Urinary bladder (tissue), 2 donors: ENCODE measurements around the gene OR10G8. TPM values are rescaled to one million over a fixed set of nuclear protein-coding genes. Genes with fewer than 3 reads are reported as not detected.

Experiments used
- polyA plus RNA-seq: library from polyadenylated mRNA; stranded (reverse); fragments of 200-250 nt; gene quantifications from one replicate; pipeline ENCODE4 v1.2.3, GENCODE V29; 2013
- total RNA-seq: library from RNA; depleted of rRNA; stranded (reverse); fragments of >200 nt; gene quantifications from one replicate; pipeline ENCODE4 v1.2.3, GENCODE V29; 2014
- donor health status: healthy.

OR10G8 gene
- total and polyA plus RNA-seq, 2 donors = not detected

Other genes starting within 250 kb of the OR10G8 start
- gene OR6M1, start 220.4 kb upstream of the OR10G8 start, total RNA-seq = not detected
- not detected for gene OR6M1, start 220.4 kb upstream of the OR10G8 start, polyA plus RNA-seq
- gene TMEM225, start 141.1 kb upstream of the OR10G8 start, total RNA-seq = not detected
- not detected for gene TMEM225, start 141.1 kb upstream of the OR10G8 start, polyA plus RNA-seq
- gene OR8D4, start 124.6 kb upstream of the OR10G8 start, total RNA-seq = 0.21 TPM
- not detected for gene OR8D4, start 124.6 kb upstream of the OR10G8 start, polyA plus RNA-seq
- gene OR4D5, start 87.2 kb upstream of the OR10G8 start, total RNA-seq = not detected
- gene OR4D5, start 87.2 kb upstream of the OR10G8 start, polyA plus RNA-seq = not detected
- not detected for gene OR6T1, start 83.0 kb upstream of the OR10G8 start, total RNA-seq
- not detected for gene OR6T1, start 83.0 kb upstream of the OR10G8 start, polyA plus RNA-seq
- gene OR10S1, start 49.0 kb upstream of the OR10G8 start, total RNA-seq = not detected
- not detected for gene OR10S1, start 49.0 kb upstream of the OR10G8 start, polyA plus RNA-seq
- gene OR10G6, start 31.6 kb upstream of the OR10G8 start, total RNA-seq = not detected
- gene OR10G6, start 31.6 kb upstream of the OR10G8 start, polyA plus RNA-seq = not detected
- not detected for gene OR10G4, start 13.8 kb upstream of the OR10G8 start, total RNA-seq
- not detected for gene OR10G4, start 13.8 kb upstream of the OR10G8 start, polyA plus RNA-seq
- not detected for gene OR10G9, start 3.8 kb upstream of the OR10G8 start, total RNA-seq
- gene OR10G9, start 3.8 kb upstream of the OR10G8 start, polyA plus RNA-seq = not detected
- not detected for gene OR10G7, start 14.5 kb downstream of the OR10G8 start, total RNA-seq
- gene OR10G7, start 14.5 kb downstream of the OR10G8 start, polyA plus RNA-seq = not detected
- 36.2 TPM for gene VWA5A, start 88.7 kb downstream of the OR10G8 start, total RNA-seq
- gene VWA5A, start 88.7 kb downstream of the OR10G8 start, polyA plus RNA-seq = 21.0 TPM
- gene OR10D3, start 156.5 kb downstream of the OR10G8 start, total RNA-seq = not detected
- not detected for gene OR10D3, start 156.5 kb downstream of the OR10G8 start, polyA plus RNA-seq
- gene OR8G1, start 214.3 kb downstream of the OR10G8 start, total RNA-seq = not detected
- gene OR8G1, start 214.3 kb downstream of the OR10G8 start, polyA plus RNA-seq = not detected
- gene OR8G5, start 229.6 kb downstream of the OR10G8 start, total RNA-seq = not detected
- not detected for gene OR8G5, start 229.6 kb downstream of the OR10G8 start, polyA plus RNA-seq